ENCODE results near the gene DUS4L. TPM values are rescaled to one million over a fixed set of nuclear protein-coding genes. Genes with fewer than 3 reads are reported as not detected.

The DUS4L gene
- total RNA-seq, 1 donor from 2014 or later, result 0.75 TPM

DNA sequence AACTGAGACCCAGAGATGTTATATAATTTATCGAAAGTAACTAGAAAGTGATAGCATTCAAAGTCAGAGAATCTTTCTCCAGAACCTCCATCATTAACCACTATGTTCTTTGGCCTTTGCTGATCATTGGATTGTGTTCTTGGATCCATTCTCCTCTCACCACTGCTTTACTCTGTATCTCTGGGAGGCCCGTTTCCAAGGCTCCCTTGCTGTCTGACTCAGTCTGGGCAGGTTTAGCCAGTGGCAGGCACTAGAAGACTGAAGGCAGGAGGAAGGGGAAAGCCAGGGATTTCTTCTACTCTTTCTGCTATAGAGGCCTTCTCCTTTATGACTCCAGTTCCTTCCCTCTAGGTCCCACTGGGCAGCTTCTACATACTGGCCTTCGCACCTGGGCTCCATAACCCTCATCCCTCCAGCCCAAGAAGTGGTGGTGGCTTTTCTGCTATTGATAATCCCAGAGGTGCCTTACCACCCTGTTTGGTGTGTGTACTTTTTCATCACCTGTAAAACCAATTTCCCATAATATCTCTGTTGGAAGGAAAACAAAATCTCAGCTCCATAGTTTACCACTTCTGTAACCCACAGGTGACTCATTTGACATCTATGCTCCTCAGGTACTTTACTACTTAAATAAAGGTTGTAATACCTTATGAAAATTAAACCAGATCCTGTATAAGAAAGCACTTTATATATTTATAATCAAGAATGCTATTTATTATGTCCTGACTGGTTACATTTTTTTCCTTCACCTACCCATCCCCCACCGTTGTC lies 52.3 kb downstream of the DUS4L start:
- intact Hi-C loops (cut with DNase I), result no loop called here
- Histone ChIP-seq H3K4me1 (peaks cover 0 to 7% of the 10 kb centered on the region in 2 donors), H3K4me3 (no peak overlapping the region), H3K36me3 (peaks cover 17 to 54% of the 10 kb centered on the region in 2 donors), H3K27ac (peak overlapping the region in 1 of 2 donors; percentile 12), H3K27me3 (no peaks in the 10 kb centered on the region), H3K9me3 (no peaks in the 10 kb centered on the region)
- TF ChIP-seq, protein P1, sequence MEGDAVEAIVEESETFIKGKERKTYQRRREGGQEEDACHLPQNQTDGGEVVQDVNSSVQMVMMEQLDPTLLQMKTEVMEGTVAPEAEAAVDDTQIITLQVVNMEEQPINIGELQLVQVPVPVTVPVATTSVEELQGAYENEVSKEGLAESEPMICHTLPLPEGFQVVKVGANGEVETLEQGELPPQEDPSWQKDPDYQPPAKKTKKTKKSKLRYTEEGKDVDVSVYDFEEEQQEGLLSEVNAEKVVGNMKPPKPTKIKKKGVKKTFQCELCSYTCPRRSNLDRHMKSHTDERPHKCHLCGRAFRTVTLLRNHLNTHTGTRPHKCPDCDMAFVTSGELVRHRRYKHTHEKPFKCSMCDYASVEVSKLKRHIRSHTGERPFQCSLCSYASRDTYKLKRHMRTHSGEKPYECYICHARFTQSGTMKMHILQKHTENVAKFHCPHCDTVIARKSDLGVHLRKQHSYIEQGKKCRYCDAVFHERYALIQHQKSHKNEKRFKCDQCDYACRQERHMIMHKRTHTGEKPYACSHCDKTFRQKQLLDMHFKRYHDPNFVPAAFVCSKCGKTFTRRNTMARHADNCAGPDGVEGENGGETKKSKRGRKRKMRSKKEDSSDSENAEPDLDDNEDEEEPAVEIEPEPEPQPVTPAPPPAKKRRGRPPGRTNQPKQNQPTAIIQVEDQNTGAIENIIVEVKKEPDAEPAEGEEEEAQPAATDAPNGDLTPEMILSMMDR (IDR thresholded peaks at IDR 0.05), result no peak
- no peak for DNase-seq (ENCODE audit: low spot score in 2 of 2)

DNA sequence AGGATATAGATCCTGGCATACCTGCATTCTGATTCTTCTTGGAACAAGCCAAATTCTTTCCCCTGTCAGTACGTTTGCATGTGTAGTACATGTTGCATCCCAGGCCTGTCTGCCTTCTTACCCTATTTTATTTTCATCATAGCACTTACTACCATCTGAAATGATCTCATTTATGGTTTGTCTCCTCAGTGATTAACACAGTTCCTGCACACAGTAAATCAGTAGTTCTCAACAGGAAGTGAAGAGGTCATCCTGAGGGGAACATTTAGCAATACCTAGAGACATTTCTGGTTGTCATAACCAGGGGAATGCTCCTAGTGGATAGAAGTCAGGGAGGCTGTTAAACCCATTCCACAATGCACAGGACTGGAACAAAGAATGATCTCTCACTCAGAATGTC lies 58.7 kb downstream of the DUS4L start:
- intact Hi-C loops (cut with DNase I), result no loop called here
- TF ChIP-seq, protein P1 (IDR thresholded peaks at IDR 0.05), result no peak
- no peak overlapping the region for H3K27ac ChIP-seq

GRCh38 chr7:107622894-107623293 lies 59.1 kb downstream of the DUS4L start:
- Histone ChIP-seq H3K36me3 (peaks cover 0 to 21% of the 10 kb centered on the region in 2 donors), H3K27ac (no peak overlapping the region), H3K4me3 (no peak overlapping the region), H3K27me3 (no peaks in the 10 kb centered on the region), H3K9me3 (no peaks in the 10 kb centered on the region), H3K4me1 (no peaks in the 10 kb centered on the region)
- TF ChIP-seq, protein P1 (IDR thresholded peaks at IDR 0.05), result no peak
- DNase-seq (ENCODE audit: low spot score in 2 of 2), result no peak
- intact Hi-C loops (cut with DNase I), result no loop called here

More for the DNA sequence above, 58.7 kb downstream of the DUS4L start:
- no peak overlapping the region for H3K4me3 ChIP-seq
- no peaks in the 10 kb centered on the region for H3K9me3 ChIP-seq
- DNase-seq (ENCODE audit: low spot score in 2 of 2), result no peak
- H3K36me3 ChIP-seq, result peaks cover 0 to 21% of the 10 kb centered on the region in 2 donors
- no peaks in the 10 kb centered on the region for H3K27me3 ChIP-seq
- H3K4me1 ChIP-seq, result no peaks in the 10 kb centered on the region

- no peak for DNase-seq (ENCODE audit: low spot score in 2 of 2)
- Histone ChIP-seq H3K4me1 (no peaks in the 10 kb centered on the region), H3K9me3 (no peaks in the 10 kb centered on the region), H3K36me3 (peaks cover 0 to 9% of the 10 kb centered on the region in 2 donors), H3K4me3 (no peak overlapping the region), H3K27me3 (no peaks in the 10 kb centered on the region), H3K27ac (no peak overlapping the region)
- intact Hi-C loops (cut with DNase I), result no loop called here
- TF ChIP-seq, protein P1 (IDR thresholded peaks at IDR 0.05), result no peak
Observed at GRCh38 chr7:107627002-107627401, 63.2 kb downstream of the DUS4L start.

Other genes with a start within 250 kb of the DUS4L start
- gene GPR22, start 93.9 kb upstream of the DUS4L start, total RNA-seq, result not detected
- gene COG5, start 51 bp upstream of the DUS4L start, total RNA-seq, result 16.8 TPM
- gene BCAP29, start 16.3 kb downstream of the DUS4L start, total RNA-seq, result 73.2 TPM
- gene SLC26A4, start 96.9 kb downstream of the DUS4L start, total RNA-seq, result 4.7 TPM
- 44.1 TPM for gene CBLL1, start 180.2 kb downstream of the DUS4L start, total RNA-seq
- gene SLC26A3, start 239.3 kb downstream of the DUS4L start, total RNA-seq, result 0.11 TPM

All from ascending aorta (tissue), 2 donors.